ENCODE data around the gene SUMO2. TPM values are rescaled to one million over a fixed set of nuclear protein-coding genes. Genes with fewer than 3 reads are reported as not detected.
A peak's percentile ranks its signal among the peaks of the same experiment; 100 is the strongest.

Gene SUMO2
- total and polyA plus RNA-seq, 10 of the 15 experiments (the other 5 are each of a cell fraction or from before 2014, with no cell fraction given): 163 to 803 (median 555) TPM

DNA sequence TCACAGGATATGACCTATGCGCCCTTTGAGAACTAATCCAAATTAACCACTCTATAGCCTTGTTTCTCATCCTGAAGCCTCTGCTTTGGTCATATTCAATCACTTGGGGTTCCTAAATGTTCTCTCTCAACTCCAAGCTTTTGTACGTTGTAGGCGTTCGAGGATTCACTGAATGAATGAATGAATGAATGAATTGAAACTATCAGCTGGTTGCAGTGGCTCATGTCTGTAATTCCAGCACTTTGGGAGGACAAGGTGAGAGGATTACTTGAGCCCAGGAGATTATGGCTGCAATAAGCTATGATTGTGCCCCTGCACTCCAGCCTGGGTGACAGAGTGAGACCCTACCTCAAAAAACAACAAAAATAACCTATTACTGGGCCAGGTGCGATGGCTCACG is 5.9 kb upstream of the SUMO2 start:
- no peaks in the 10 kb centered on the region for H3K36me3 ChIP-seq (ENCODE audit: control insufficient read depth in 2 of 2, insufficient read depth in 2 of 2, low read length in 1 of 2)
- H4K20me1 ChIP-seq (ENCODE audit: control insufficient read depth, insufficient read depth): no peaks in the 10 kb centered on the region
- no peaks in the 10 kb centered on the region for H3K9me3 ChIP-seq (replicated peaks; ENCODE audit: control insufficient read depth, insufficient read depth, low read length)
- no peaks in the 10 kb centered on the region for H3K79me2 ChIP-seq (ENCODE audit: control insufficient read depth, insufficient read depth, low read length)
- in situ Hi-C loops (cut with MboI) (no loop called here), intact Hi-C loops (cut with micrococcal nuclease; ENCODE audit: unreplicated experiment) (no loop called here)
- SMC1A ChIA-PET (ENCODE audit: uncharacterized antibody, unreplicated experiment): interaction anchor here (1.0 to 1.8 kb wide), 4 partner anchors 12 to 177 kb away, joined by 3 to 11 read pairs (median 3); no protein-coding TSS in a partner anchor
- BruUV-seq (replicated peaks): no TSS peak
- FAIRE-seq (no peak), DNase-seq (ENCODE audit: low read depth, low spot score) (no peak), ATAC-seq (no peak)
- WGBS (ENCODE audit: insufficient coverage, insufficient replicate concordance, low lambda C conversion rate, missing lambda C conversion rate): 97% methylated on average over 6 of the region's 6 CpGs
- H3K9ac ChIP-seq (ENCODE audit: control insufficient read depth, insufficient read depth, low read length): no peak overlapping the region
- RAD21 ChIA-PET (ENCODE audit: unreplicated experiment): interaction anchor here (0.7 to 2.4 kb wide), 7 partner anchors 8 to 227 kb away, joined by 3 to 15 read pairs (median 4); partner anchors contain the start of gene MIF4GD
- H3K4me1 ChIP-seq (ENCODE audit: control insufficient read depth, insufficient read depth, low read length): peaks cover 6% of the 10 kb centered on the region; the same call in 1 of the 2 replicates
- CTCF ChIA-PET: interaction anchor here (0.6 to 5.9 kb wide), 10 partner anchors 14 to 233 kb away, joined by 3 to 58 read pairs (median 4); partner anchors contain the start of gene NT5C
- POLR2A ChIA-PET: interaction anchor here (1.0 to 1.5 kb wide), 2 partner anchors 57 to 87 kb away, joined by 3 to 4 read pairs; partner anchors contain the start of gene NT5C
- no peak for TF ChIP-seq TCF7 (IDR thresholded peaks at IDR 0.05; ENCODE audit: borderline replicate concordance)
- peak; percentile 80 for TF ChIP-seq ZNF24 (IDR thresholded peaks at IDR 0.05)
- H3K27me3 ChIP-seq (replicated peaks in 1 of 2; ENCODE audit: control insufficient read depth in 2 of 2, insufficient read depth in 2 of 2, low read length in 1 of 2): no peaks in the 10 kb centered on the region
- no peak overlapping the region for H3K4me2 ChIP-seq (ENCODE audit: control insufficient read depth, insufficient read depth)
- H2AFZ ChIP-seq (ENCODE audit: control insufficient read depth, low read depth, low read length): no peak overlapping the region
- H3K4me3 ChIP-seq: no peak overlapping the region
- H3K27ac ChIP-seq (ENCODE audit: control insufficient read depth, insufficient read depth): no peak overlapping the region

DNA sequence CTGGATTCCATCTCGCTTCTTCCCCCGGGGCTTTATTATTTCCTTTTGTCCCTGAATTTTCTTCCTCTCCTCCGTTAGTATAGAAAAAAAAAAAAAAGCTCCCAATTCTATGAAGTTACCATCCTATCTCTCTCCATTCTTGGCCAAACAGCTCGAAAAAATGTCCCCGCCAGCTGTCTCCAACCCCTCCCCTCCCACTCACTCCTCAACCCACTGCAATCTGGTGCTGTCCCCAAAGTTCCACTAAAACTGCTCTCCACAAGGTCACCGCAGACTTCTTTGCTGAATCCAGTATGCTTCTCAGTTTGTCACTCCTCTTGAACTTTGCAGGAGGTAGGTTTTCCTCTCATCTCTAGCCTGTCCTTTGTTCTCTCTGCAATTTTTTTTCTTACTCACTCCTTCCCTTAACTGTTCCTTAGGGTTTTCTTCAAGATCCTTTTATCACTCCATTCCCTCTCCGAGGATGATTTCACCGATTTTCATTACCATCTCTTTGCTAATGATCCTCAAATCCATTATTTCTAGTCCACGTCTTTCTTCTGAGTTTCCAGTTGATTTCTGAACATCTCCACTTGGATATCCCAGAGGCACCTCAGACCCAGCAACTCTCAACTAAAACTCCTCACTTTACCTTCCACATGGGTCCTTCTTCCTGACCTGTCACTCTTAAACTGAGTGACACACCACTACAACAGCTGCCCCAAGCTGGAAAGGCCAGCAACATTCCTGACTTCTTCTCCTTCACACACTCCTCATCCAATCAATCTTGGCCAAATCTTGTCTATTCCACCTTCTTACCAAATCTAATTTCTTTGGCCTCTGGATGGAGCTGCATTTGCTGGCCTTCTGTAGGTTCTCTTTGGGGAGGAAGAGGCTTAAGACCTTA is 1.5 kb upstream of the SUMO2 start:
- ChIA-PET CTCF (interaction anchor here (0.9 to 2.1 kb wide), 9 partner anchors 12 to 222 kb away, joined by 3 to 8 read pairs (median 5); partner anchors contain the start of gene MIF4GD), SMC1A (ENCODE audit: uncharacterized antibody, unreplicated experiment) (interaction anchor here (1.1 to 2.6 kb wide), 2 partner anchors 18 to 22 kb away, joined by 3 to 10 read pairs; partner anchors contain the start of gene NUP85), POLR2A (interaction anchor here (0.5 to 2.2 kb wide), 5 partner anchors 18 to 114 kb away, joined by 3 to 7 read pairs (median 4); no protein-coding TSS in a partner anchor), RAD21 (ENCODE audit: unreplicated experiment) (interaction anchor here (0.9 to 1.7 kb wide), 3 partner anchors 15 to 70 kb away, joined by 3 to 8 read pairs (median 5); no protein-coding TSS in a partner anchor)
- H3K27ac ChIP-seq (ENCODE audit: control insufficient read depth, insufficient read depth): no peak overlapping the region
- H3K9me3 ChIP-seq (replicated peaks; ENCODE audit: control insufficient read depth, insufficient read depth, low read length): no peaks in the 10 kb centered on the region
- no peak overlapping the region for H2AFZ ChIP-seq (ENCODE audit: control insufficient read depth, low read depth, low read length)
- DNase-seq (ENCODE audit: low read depth, low spot score) (no peak), ATAC-seq (no peak), FAIRE-seq (peak; percentile 59)
- peaks cover 1 to 8% of the 10 kb centered on the region in 2 experiments for H3K36me3 ChIP-seq (ENCODE audit: control insufficient read depth in 2 of 2, insufficient read depth in 2 of 2, low read length in 1 of 2)
- no peak overlapping the region for H3K4me3 ChIP-seq
- no TSS peak for BruUV-seq (replicated peaks)
- no peak overlapping the region for H3K4me2 ChIP-seq (ENCODE audit: control insufficient read depth, insufficient read depth)
- no peak overlapping the region for H3K9ac ChIP-seq (ENCODE audit: control insufficient read depth, insufficient read depth, low read length)
- peaks cover under 1% of the 10 kb centered on the region; the same call in 1 of the 2 replicates for H3K4me1 ChIP-seq (ENCODE audit: control insufficient read depth, insufficient read depth, low read length)
- in situ Hi-C loops (cut with MboI): no loop called here
- intact Hi-C loops (cut with micrococcal nuclease; ENCODE audit: unreplicated experiment): loop anchor here (5.0 kb wide), 1 partner anchor 152 kb away; no protein-coding TSS in a partner anchor
- H4K20me1 ChIP-seq (ENCODE audit: control insufficient read depth, insufficient read depth): no peaks in the 10 kb centered on the region
- WGBS (ENCODE audit: insufficient coverage, insufficient replicate concordance, low lambda C conversion rate, missing lambda C conversion rate): 97% methylated on average over 9 of the region's 9 CpGs
- peaks cover 35% of the 10 kb centered on the region for H3K79me2 ChIP-seq (ENCODE audit: control insufficient read depth, insufficient read depth, low read length)
- H3K27me3 ChIP-seq (replicated peaks in 1 of 2; ENCODE audit: control insufficient read depth in 2 of 2, insufficient read depth in 2 of 2, low read length in 1 of 2): no peaks in the 10 kb centered on the region
- TF ChIP-seq ESRRA (IDR thresholded peaks at IDR 0.05; ENCODE audit: low read length) (no peak), SMAD5 (IDR thresholded peaks at IDR 0.05; ENCODE audit: low read depth) (no peak), EZH2 (IDR thresholded peaks at IDR 0.05; ENCODE audit: borderline replicate concordance, control insufficient read depth, low read depth, low read length) (no peak), TARDBP (IDR thresholded peaks at IDR 0.05; ENCODE audit: borderline replicate concordance) (no peak), BACH1 (IDR thresholded peaks at IDR 0.05; ENCODE audit: borderline replicate concordance) (no peak), EGR1 (IDR thresholded peaks at IDR 0.05; ENCODE audit: borderline replicate concordance in 1 of 2, low read depth in 2 of 2, low read length in 2 of 2) (no peak), HDGF (IDR thresholded peaks at IDR 0.05) (no peak)
- TF ChIP-seq, protein P1, sequence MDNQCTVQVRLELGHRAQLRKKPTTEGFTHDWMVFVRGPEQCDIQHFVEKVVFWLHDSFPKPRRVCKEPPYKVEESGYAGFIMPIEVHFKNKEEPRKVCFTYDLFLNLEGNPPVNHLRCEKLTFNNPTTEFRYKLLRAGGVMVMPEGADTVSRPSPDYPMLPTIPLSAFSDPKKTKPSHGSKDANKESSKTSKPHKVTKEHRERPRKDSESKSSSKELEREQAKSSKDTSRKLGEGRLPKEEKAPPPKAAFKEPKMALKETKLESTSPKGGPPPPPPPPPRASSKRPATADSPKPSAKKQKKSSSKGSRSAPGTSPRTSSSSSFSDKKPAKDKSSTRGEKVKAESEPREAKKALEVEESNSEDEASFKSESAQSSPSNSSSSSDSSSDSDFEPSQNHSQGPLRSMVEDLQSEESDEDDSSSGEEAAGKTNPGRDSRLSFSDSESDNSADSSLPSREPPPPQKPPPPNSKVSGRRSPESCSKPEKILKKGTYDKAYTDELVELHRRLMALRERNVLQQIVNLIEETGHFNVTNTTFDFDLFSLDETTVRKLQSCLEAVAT (IDR thresholded peaks at IDR 0.05): no peak
- TF ChIP-seq, protein P2, sequence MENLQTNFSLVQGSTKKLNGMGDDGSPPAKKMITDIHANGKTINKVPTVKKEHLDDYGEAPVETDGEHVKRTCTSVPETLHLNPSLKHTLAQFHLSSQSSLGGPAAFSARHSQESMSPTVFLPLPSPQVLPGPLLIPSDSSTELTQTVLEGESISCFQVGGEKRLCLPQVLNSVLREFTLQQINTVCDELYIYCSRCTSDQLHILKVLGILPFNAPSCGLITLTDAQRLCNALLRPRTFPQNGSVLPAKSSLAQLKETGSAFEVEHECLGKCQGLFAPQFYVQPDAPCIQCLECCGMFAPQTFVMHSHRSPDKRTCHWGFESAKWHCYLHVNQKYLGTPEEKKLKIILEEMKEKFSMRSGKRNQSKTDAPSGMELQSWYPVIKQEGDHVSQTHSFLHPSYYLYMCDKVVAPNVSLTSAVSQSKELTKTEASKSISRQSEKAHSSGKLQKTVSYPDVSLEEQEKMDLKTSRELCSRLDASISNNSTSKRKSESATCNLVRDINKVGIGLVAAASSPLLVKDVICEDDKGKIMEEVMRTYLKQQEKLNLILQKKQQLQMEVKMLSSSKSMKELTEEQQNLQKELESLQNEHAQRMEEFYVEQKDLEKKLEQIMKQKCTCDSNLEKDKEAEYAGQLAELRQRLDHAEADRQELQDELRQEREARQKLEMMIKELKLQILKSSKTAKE (IDR thresholded peaks at IDR 0.05; ENCODE audit: low read depth, poor library complexity, severe bottlenecking): no peak
